ENCODE measurements around the gene TOP2A.
A peak's percentile ranks its signal among the peaks of the same experiment; 100 is the strongest.
"Not testable (repeated sequence)": the region's sequence is repeated elsewhere in the genome, so short reads cannot be mapped to it uniquely, and the experiment has no call there.

Gene TOP2A

GRCh38 chr17:40372644-40373043 lies 45.1 kb downstream of the TOP2A start:
- not testable (repeated sequence) for H3K4me1 ChIP-seq (ENCODE audit: control insufficient read depth, insufficient read depth, low read depth, low read length); DNase-seq; H3K27me3 ChIP-seq (ENCODE audit: control insufficient read depth in 1 of 2, insufficient read depth in 1 of 2, low read length in 2 of 2); H2BK15ac ChIP-seq (ENCODE audit: low read depth, poor library complexity, severe bottlenecking); H2BK12ac ChIP-seq (ENCODE audit: low read length in 2 of 2); H3K18ac ChIP-seq (ENCODE audit: low read depth in 1 of 2, low read length in 2 of 2); H4K8ac ChIP-seq (ENCODE audit: low read length); H3K36me3 ChIP-seq (ENCODE audit: control insufficient read depth in 1 of 2, insufficient read depth in 2 of 2, low read depth in 1 of 2, low read length in 2 of 2); H3K27ac ChIP-seq (ENCODE audit: low read length, poor library complexity, severe bottlenecking); H3K9ac ChIP-seq (ENCODE audit: low read length); H3K9me3 ChIP-seq (ENCODE audit: control insufficient read depth, low read length); H2BK120ac ChIP-seq (ENCODE audit: low read depth, low read length); H3K23ac ChIP-seq (ENCODE audit: low read length in 2 of 2); H2BK5ac ChIP-seq (ENCODE audit: low read depth, low read length, poor library complexity, severe bottlenecking); H3K4me2 ChIP-seq (ENCODE audit: low read length, poor library complexity, severe bottlenecking); H3K4ac ChIP-seq (ENCODE audit: low read depth in 1 of 2, low read length in 2 of 2); H3K14ac ChIP-seq (ENCODE audit: low read length in 2 of 2); H4K91ac ChIP-seq (ENCODE audit: low read length); H2AK5ac ChIP-seq (ENCODE audit: low read length, severe bottlenecking); H2AFZ ChIP-seq (ENCODE audit: low read depth, low read length); H3K79me1 ChIP-seq (replicated peaks; ENCODE audit: low read length, poor library complexity, severe bottlenecking); H3K4me3 ChIP-seq (ENCODE audit: insufficient read depth in 1 of 2, low read depth in 1 of 2, low read length in 2 of 2)
- 66% methylated on average over 3 of the region's 4 CpGs for WGBS

- Histone ChIP-seq H2BK15ac (ENCODE audit: low read depth, poor library complexity, severe bottlenecking) (no peak overlapping the region), H3K79me1 (replicated peaks; ENCODE audit: low read length, poor library complexity, severe bottlenecking) (no peaks in the 10 kb centered on the region), H3K4me2 (ENCODE audit: low read length, poor library complexity, severe bottlenecking) (no peak overlapping the region), H3K9me3 (ENCODE audit: control insufficient read depth, low read length) (no peaks in the 10 kb centered on the region), H3K4ac (ENCODE audit: low read depth in 1 of 2, low read length in 2 of 2) (no peak overlapping the region), H2BK120ac (ENCODE audit: low read depth, low read length) (no peak overlapping the region), H3K27ac (ENCODE audit: low read length, poor library complexity, severe bottlenecking) (no peak overlapping the region), H2BK12ac (ENCODE audit: low read length in 2 of 2) (no peak overlapping the region), H3K4me3 (ENCODE audit: insufficient read depth in 1 of 2, low read depth in 1 of 2, low read length in 2 of 2) (no peak overlapping the region), H3K14ac (ENCODE audit: low read length in 2 of 2) (no peak overlapping the region), H3K23ac (ENCODE audit: low read length in 2 of 2) (no peak overlapping the region), H2AK5ac (ENCODE audit: low read length, severe bottlenecking) (no peak overlapping the region), H2AFZ (ENCODE audit: low read depth, low read length) (no peak overlapping the region), H4K91ac (ENCODE audit: low read length) (no peak overlapping the region), H3K18ac (ENCODE audit: low read depth in 1 of 2, low read length in 2 of 2) (no peak overlapping the region), H3K36me3 (ENCODE audit: control insufficient read depth in 1 of 2, insufficient read depth in 2 of 2, low read depth in 1 of 2, low read length in 2 of 2) (no peaks in the 10 kb centered on the region), H2BK5ac (ENCODE audit: low read depth, low read length, poor library complexity, severe bottlenecking) (no peak overlapping the region), H4K8ac (ENCODE audit: low read length) (no peak overlapping the region), H3K4me1 (ENCODE audit: control insufficient read depth, insufficient read depth, low read depth, low read length) (no peaks in the 10 kb centered on the region), H3K27me3 (ENCODE audit: control insufficient read depth in 1 of 2, insufficient read depth in 1 of 2, low read length in 2 of 2) (peaks cover 0 to 4% of the 10 kb centered on the region in 2 experiments), H3K9ac (ENCODE audit: low read length) (no peak overlapping the region)
- WGBS = 96% methylated on average over 2 of the region's 2 CpGs
- no peak for DNase-seq
Measured at GRCh38 chr17:40372031-40372430, 45.7 kb downstream of the TOP2A start.

GRCh38 chr17:40371261-40371929 lies 46.3 kb downstream of the TOP2A start:
- Histone ChIP-seq H4K8ac (ENCODE audit: low read length) (peak overlapping the region; percentile 15), H3K27me3 (ENCODE audit: control insufficient read depth in 1 of 2, insufficient read depth in 1 of 2, low read length in 2 of 2) (peaks cover 0 to 4% of the 10 kb centered on the region in 2 experiments), H3K14ac (ENCODE audit: low read length in 2 of 2) (no peak overlapping the region), H2BK12ac (ENCODE audit: low read length in 2 of 2) (no peak overlapping the region), H2BK5ac (ENCODE audit: low read depth, low read length, poor library complexity, severe bottlenecking) (no peak overlapping the region), H2BK15ac (ENCODE audit: low read depth, poor library complexity, severe bottlenecking) (no peak overlapping the region), H2BK120ac (ENCODE audit: low read depth, low read length) (peak overlapping the region; percentile 30), H3K4me2 (ENCODE audit: low read length, poor library complexity, severe bottlenecking) (no peak overlapping the region), H3K23ac (ENCODE audit: low read length in 2 of 2) (no peak overlapping the region), H3K9me3 (ENCODE audit: control insufficient read depth, low read length) (no peaks in the 10 kb centered on the region), H3K9ac (ENCODE audit: low read length) (no peak overlapping the region), H3K4ac (ENCODE audit: low read depth in 1 of 2, low read length in 2 of 2) (no peak overlapping the region), H3K4me3 (ENCODE audit: insufficient read depth in 1 of 2, low read depth in 1 of 2, low read length in 2 of 2) (no peak overlapping the region), H2AFZ (ENCODE audit: low read depth, low read length) (no peak overlapping the region), H2AK5ac (ENCODE audit: low read length, severe bottlenecking) (peak overlapping the region; percentile 27), H3K79me1 (replicated peaks; ENCODE audit: low read length, poor library complexity, severe bottlenecking) (no peaks in the 10 kb centered on the region), H3K27ac (ENCODE audit: low read length, poor library complexity, severe bottlenecking) (no peak overlapping the region), H3K36me3 (ENCODE audit: control insufficient read depth in 1 of 2, insufficient read depth in 2 of 2, low read depth in 1 of 2, low read length in 2 of 2) (no peaks in the 10 kb centered on the region), H4K91ac (ENCODE audit: low read length) (peak overlapping the region; percentile 12), H3K4me1 (ENCODE audit: control insufficient read depth, insufficient read depth, low read depth, low read length) (no peaks in the 10 kb centered on the region), H3K18ac (ENCODE audit: low read depth in 1 of 2, low read length in 2 of 2) (no peak overlapping the region)
- 79% methylated on average over 16 of the region's 16 CpGs for WGBS
- DNase-seq = no peak

- no peak overlapping the region for H3K14ac ChIP-seq (ENCODE audit: low read length in 2 of 2)
- H3K9ac ChIP-seq (ENCODE audit: low read length) = no peak overlapping the region
- H2AK5ac ChIP-seq (ENCODE audit: low read length, severe bottlenecking) = no peak overlapping the region
- H2BK12ac ChIP-seq (ENCODE audit: low read length in 2 of 2) = no peak overlapping the region
- H3K27me3 ChIP-seq (ENCODE audit: control insufficient read depth in 1 of 2, insufficient read depth in 1 of 2, low read length in 2 of 2) = peaks cover 0 to 3% of the 10 kb centered on the region in 2 experiments
- no peak overlapping the region for H2BK5ac ChIP-seq (ENCODE audit: low read depth, low read length, poor library complexity, severe bottlenecking)
- no peak overlapping the region for H4K8ac ChIP-seq (ENCODE audit: low read length)
- H2BK120ac ChIP-seq (ENCODE audit: low read depth, low read length) = no peak overlapping the region
- no peak overlapping the region for H2BK15ac ChIP-seq (ENCODE audit: low read depth, poor library complexity, severe bottlenecking)
- no peaks in the 10 kb centered on the region for H3K36me3 ChIP-seq (ENCODE audit: control insufficient read depth in 1 of 2, insufficient read depth in 2 of 2, low read depth in 1 of 2, low read length in 2 of 2)
- no peak overlapping the region for H3K23ac ChIP-seq (ENCODE audit: low read length in 2 of 2)
- 96% methylated on average over 7 of the region's 7 CpGs for WGBS
- no peaks in the 10 kb centered on the region for H3K9me3 ChIP-seq (ENCODE audit: control insufficient read depth, low read length)
- H3K4ac ChIP-seq (ENCODE audit: low read depth in 1 of 2, low read length in 2 of 2) = no peak overlapping the region
- no peak overlapping the region for H4K91ac ChIP-seq (ENCODE audit: low read length)
- no peaks in the 10 kb centered on the region for H3K4me1 ChIP-seq (ENCODE audit: control insufficient read depth, insufficient read depth, low read depth, low read length)
- no peak overlapping the region for H3K4me3 ChIP-seq (ENCODE audit: insufficient read depth in 1 of 2, low read depth in 1 of 2, low read length in 2 of 2)
- H3K79me1 ChIP-seq (replicated peaks; ENCODE audit: low read length, poor library complexity, severe bottlenecking) = peaks cover 1% of the 10 kb centered on the region
- DNase-seq = no peak
- no peak overlapping the region for H3K18ac ChIP-seq (ENCODE audit: low read depth in 1 of 2, low read length in 2 of 2)
- H3K27ac ChIP-seq (ENCODE audit: low read length, poor library complexity, severe bottlenecking) = no peak overlapping the region
- no peak overlapping the region for H2AFZ ChIP-seq (ENCODE audit: low read depth, low read length)
- no peak overlapping the region for H3K4me2 ChIP-seq (ENCODE audit: low read length, poor library complexity, severe bottlenecking)
Measured at GRCh38 chr17:40369923-40370322, 47.8 kb downstream of the TOP2A start.
